Skeletal muscle cell (primary cell): ENCODE data around the gene TRIM14.

Experiments
- DNase-seq: peaks from one replicate; pipeline ENCODE4 v3.0.0-alpha.2; 2010; ENCODE audit warnings: low read depth
- H3K4me3 ChIP-seq: 2 replicates; pipeline ENCODE4 v1.5.1; 2011; ENCODE audit warnings: low read depth, mild to moderate bottlenecking, control low read depth, low read length, moderate library complexity

Gene TRIM14, protein sequence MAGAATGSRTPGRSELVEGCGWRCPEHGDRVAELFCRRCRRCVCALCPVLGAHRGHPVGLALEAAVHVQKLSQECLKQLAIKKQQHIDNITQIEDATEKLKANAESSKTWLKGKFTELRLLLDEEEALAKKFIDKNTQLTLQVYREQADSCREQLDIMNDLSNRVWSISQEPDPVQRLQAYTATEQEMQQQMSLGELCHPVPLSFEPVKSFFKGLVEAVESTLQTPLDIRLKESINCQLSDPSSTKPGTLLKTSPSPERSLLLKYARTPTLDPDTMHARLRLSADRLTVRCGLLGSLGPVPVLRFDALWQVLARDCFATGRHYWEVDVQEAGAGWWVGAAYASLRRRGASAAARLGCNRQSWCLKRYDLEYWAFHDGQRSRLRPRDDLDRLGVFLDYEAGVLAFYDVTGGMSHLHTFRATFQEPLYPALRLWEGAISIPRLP

GRCh38 chr9:98118640-98119601 lies at the start of gene TRIM14:
TSS of gene TRIM14 (minus strand) at chr9:98119222. CDS start at chr9:98119188, 34 bp downstream.
- peak within 1 kb of the TSS; percentile 65 for H3K4me3 ChIP-seq

GRCh38 chr9:98168153-98168780 lies 49.2 kb upstream of the TRIM14 start:
- no peak for DNase-seq
- no peak overlapping the region for H3K4me3 ChIP-seq

More at GRCh38 chr9:98118640-98119601, at the start of gene TRIM14:
- no peak for DNase-seq

DNA sequence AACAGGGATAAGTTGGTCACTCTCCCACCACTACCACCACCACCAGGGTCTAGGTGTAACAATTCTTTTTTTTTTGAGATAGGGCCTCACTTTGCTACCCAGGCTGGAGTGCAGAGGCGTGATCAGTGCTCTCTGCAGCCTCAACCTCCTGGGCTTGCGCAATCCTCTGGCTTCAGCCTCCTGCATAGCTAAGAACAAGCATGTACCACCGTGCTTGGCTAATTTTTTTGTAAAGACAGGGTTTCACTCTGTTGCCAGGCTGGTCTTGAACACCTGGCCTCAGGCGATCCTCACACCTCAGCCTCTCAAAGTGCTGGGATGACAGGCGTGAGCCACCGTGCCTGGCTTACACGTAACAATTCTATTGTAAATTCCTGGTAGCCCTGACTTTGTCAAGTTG lies 45.9 kb upstream of the TRIM14 start:
- no peak overlapping the region for H3K4me3 ChIP-seq
- no peak for DNase-seq

- no peak overlapping the region for H3K4me3 ChIP-seq
- DNase-seq: no peak
These were observed 43.6 kb upstream of the TRIM14 start for GRCh38 chr9:98162613-98163012.

- H3K4me3 ChIP-seq: no peak overlapping the region
- DNase-seq: no peak
These were observed 42.8 kb upstream of the TRIM14 start for GRCh38 chr9:98161851-98162250.

DNA sequence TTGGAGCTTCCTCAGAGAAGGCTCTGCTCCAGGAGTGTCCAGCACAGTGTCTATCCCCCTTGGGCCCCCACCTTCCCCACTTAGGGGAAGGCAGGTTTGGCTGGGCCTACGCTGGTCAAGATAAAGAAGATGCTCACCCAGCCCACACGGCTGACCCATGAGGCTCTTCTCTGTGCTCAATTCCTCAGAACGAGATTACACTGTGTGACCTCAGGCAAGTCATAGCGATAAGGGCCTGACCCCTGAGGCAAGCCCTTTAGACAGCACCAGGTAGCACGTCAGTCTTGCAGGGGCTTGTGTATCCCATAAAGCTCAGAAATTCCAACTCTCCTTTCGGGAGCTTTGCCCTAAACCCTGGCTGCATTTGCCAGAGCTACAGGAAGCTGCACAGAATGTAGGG lies 40.8 kb upstream of the TRIM14 start:
- DNase-seq: no peak
- no peak overlapping the region for H3K4me3 ChIP-seq

- H3K4me3 ChIP-seq: no peak overlapping the region
- DNase-seq: no peak
These were observed 40.3 kb upstream of the TRIM14 start for GRCh38 chr9:98159301-98159700.

GRCh38 chr9:98158071-98158831 lies 39.2 kb upstream of the TRIM14 start:
- H3K4me3 ChIP-seq: no peak overlapping the region
- DNase-seq: no peak

GRCh38 chr9:98157372-98157771 lies 38.4 kb upstream of the TRIM14 start:
- DNase-seq: no peak
- no peak overlapping the region for H3K4me3 ChIP-seq

- DNase-seq: no peak
These were observed 35.7 kb upstream of the TRIM14 start for GRCh38 chr9:98154678-98155077.

GRCh38 chr9:98152526-98152925 lies 33.5 kb upstream of the TRIM14 start:
- no peak for DNase-seq
- no peak overlapping the region for H3K4me3 ChIP-seq

More at GRCh38 chr9:98154678-98155077, 35.7 kb upstream of the TRIM14 start:
- H3K4me3 ChIP-seq: no peak overlapping the region

- no peak overlapping the region for H3K4me3 ChIP-seq
- DNase-seq: no peak
These were observed 31.7 kb upstream of the TRIM14 start for GRCh38 chr9:98150721-98151120.

DNA sequence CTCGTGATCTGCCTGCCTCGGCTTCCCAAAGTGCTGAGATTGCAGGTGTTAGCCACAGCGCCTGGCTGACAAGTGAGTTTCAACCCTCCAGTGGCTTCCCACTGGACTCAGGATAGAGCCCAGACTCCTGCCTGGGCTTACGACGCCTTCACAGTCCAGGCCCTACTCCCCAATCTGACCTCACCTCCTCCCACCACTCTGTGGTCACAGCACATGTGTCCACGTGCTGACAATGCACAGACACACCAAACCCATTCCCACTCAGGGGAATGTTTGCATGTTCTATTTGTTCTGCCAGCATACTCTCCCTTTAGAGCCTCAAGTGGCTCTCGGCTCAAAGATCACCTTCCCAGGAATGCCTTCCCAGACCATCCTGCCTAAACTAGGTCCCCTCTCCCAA lies 31.1 kb upstream of the TRIM14 start:
- H3K4me3 ChIP-seq: no peak overlapping the region
- no peak for DNase-seq

DNA sequence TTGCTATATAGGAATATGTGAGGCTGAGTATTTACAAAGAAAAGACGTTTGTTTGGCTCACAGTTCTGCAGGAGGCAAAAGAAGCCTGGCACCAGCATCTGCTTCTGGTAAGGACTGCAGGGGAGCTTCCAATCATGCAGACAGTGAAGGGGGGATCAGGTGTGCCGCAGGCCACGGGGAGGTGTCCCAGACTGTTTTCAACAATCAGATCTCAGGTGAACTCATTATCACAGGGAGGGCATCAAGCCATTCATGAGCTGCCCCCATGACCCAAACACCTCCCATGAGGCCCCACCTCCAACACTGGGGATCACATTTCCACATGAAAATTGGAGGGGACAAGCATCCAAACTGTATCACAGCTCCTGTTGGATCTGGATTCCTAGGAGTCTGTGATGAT lies 30.4 kb upstream of the TRIM14 start:
- no peak overlapping the region for H3K4me3 ChIP-seq
- no peak for DNase-seq

DNA sequence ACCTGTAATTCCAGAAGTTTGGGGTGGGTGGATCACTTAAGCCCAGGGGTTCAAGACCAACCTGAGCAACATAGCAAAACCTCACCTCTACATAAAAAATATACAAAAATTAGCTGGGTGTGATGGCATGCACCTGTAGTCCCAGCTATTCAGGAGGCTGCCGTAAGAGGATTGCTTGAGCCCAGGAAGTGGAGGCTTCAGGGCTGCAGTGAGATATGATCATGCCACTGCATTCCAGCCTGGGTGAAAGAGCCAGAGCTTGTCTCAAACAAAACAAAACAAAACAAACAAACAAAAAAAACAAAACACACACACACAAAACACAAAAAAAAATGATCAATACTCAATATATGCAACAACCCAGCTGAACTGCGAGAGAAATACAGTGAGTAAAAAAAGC lies 29.5 kb upstream of the TRIM14 start:
- no peak for DNase-seq
- no peak overlapping the region for H3K4me3 ChIP-seq

DNA sequence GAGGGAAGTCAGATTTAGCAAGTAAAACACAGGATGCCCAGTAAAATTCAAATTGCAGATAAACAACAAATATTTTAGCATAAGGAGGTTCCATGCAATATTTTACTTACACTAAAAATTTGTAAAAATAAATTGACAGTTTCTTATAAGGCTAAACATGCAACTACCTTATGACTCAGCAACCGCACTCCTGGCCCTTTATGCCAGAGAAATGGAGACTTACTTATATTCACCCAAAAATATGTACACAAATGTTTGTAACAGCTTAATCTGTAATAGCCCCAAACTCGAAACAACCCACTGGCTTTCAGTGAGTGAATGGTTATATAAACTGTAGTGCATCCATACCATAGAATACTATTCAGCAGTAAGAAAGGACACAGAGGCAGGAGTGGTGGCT lies 28.6 kb upstream of the TRIM14 start:
- DNase-seq: no peak

GRCh38 chr9:98146101-98146991 lies 27.3 kb upstream of the TRIM14 start:
- H3K4me3 ChIP-seq: no peak overlapping the region
- no peak for DNase-seq

More for the DNA sequence above, 28.6 kb upstream of the TRIM14 start:
- no peak overlapping the region for H3K4me3 ChIP-seq

DNA sequence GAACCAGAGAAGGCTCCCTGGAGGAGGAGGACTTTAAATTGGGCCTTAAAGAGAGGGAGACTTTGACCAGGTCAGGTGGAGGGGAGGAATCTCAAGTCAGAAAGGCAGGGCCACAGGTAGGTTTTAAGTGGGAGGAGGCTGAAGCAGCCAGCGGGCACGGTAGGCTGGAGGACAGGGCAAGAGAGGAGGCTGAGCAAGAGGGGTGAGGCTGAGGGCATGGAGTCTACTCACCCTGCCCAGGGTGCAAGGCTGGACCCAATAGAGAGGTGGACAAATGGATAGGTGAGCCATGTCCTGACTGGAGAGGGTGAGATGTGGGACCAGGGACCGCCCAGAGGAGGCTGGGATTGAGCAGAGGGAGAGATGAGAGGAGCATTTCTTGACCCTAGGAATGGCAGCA lies 25.6 kb upstream of the TRIM14 start:
- no peak overlapping the region for H3K4me3 ChIP-seq

More for the DNA sequence above, 25.6 kb upstream of the TRIM14 start:
- DNase-seq: no peak
